Mucosa of descending colon (tissue), 3 donors: ENCODE measurements around the gene ACSL3. TPM values are rescaled to one million over a fixed set of nuclear protein-coding genes. Genes with fewer than 3 reads are reported as not detected.

ENCODE experiments used
- ATAC-seq: fragments of 200-7000 bp; cut with Tn5 transposase; one replicate; pipeline ENCODE4 v1.9.1; 2020; ENCODE audit warnings: mild to moderate bottlenecking, moderate library complexity
- DNase-seq, 3 donors: peaks; one replicate each; pipeline ENCODE4 v3.0.0-alpha.2; 2020
- H3K36me3 ChIP-seq: fragments of 200-600 bp; one replicate; pipeline ENCODE4 v1.8.0; 2021; ENCODE audit warnings: low read depth, mild to moderate bottlenecking
- H3K4me1 ChIP-seq: fragments of 200-600 bp; one replicate; pipeline ENCODE4 v1.8.0; 2021; ENCODE audit warnings: low read depth, mild to moderate bottlenecking
- H3K4me3 ChIP-seq: fragments of 200-600 bp; one replicate; pipeline ENCODE4 v1.8.0; 2021; ENCODE audit warnings: mild to moderate bottlenecking
- H3K9me3 ChIP-seq: fragments of 200-600 bp; one replicate; pipeline ENCODE4 v1.8.0; 2021; ENCODE audit warnings: mild to moderate bottlenecking
- CTCF ChIP-seq: fragments of 200-600 bp; IDR thresholded peaks from one replicate; pipeline ENCODE4 v1.8.0; 2022; ENCODE audit warnings: antibody characterized with exemption, mild to moderate bottlenecking
- intact Hi-C, 2 donors: fragments of 100-400 bp; cut with DNase I in 1 of 2; cut with micrococcal nuclease in 1 of 2; formaldehyde crosslinking; loops; one replicate each; pipeline versions ENCODE4 v1.11.0 to v1.11.1; 2022; cut with DNase I, micrococcal nuclease
- total RNA-seq, 3 donors: library from RNA; stranded (reverse); fragmentation: NEBNext Ultra II Directional in 2 of 3; extraction: Animal tissue kit (Norgen Biotek cat#: 25700) in 2 of 3; gene quantifications; one replicate each; pipeline versions ENCODE4 v1.2.1 to v1.2.4, GENCODE V29; 2021 to 2023
- donor health status: DM: no; HTN: no; CAD: no; lungs with moderate emphysema.
- donor health status: DM: no; HTN: no; CAD: no.
- donor health status: DM: no; HTN: yes; CAD: no.

Gene ACSL3
- total RNA-seq, 3 donors from 2014 or later: 77.2 to 108 (median 93.0) TPM

DNA sequence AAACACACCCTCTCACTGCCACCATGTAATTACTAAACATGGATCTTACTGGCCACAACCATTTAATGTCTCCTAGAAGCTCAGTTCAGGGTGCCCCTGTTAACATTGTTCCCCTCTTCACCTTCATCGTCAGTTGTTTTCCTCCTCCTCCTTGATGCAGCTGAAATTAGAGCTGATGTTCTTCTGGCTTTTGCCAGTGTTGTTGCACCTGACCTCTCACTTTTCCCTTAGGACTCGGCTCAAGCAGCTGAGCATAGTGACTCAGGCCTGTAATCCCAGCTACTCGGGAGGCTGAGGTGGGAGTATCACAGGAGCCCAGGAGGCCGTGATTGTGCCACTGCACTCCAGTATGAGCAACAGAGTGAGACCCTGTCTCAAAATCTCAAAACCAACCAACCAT, 70.8 kb downstream of the ACSL3 start:
- H3K4me3 ChIP-seq: no peak overlapping the region
- no peaks in the 10 kb centered on the region for H3K4me1 ChIP-seq
- no peak for TF ChIP-seq CTCF
- intact Hi-C loops: no loop called here
- H3K36me3 ChIP-seq: peaks cover 13% of the 10 kb centered on the region
- ATAC-seq (no peak), DNase-seq (no peak)
- H3K9me3 ChIP-seq: no peaks in the 10 kb centered on the region

DNA sequence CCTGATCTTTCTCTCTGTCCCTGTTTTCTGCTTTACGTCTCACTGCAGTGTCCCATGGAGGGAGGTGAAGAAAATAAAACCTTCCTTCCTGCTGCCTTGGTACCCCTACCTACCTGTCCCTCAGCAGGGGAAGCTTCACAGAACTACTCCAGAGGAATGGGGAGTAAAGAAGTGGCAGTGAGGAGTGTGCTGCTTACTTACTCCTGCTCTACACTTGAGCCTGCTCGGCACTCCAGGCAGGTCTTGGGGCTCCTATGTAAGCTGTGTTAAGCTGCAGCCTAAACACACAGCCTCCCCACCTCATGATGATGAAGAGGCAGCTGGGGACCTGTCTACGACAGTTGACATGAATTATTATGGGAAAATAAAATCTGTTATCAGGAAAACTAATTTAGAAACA, 72.6 kb downstream of the ACSL3 start:
- ATAC-seq: no peak
- no peak for TF ChIP-seq CTCF
- peaks cover 7% of the 10 kb centered on the region for H3K9me3 ChIP-seq
- no peak overlapping the region for H3K4me3 ChIP-seq
- H3K36me3 ChIP-seq: peaks cover 13% of the 10 kb centered on the region
- intact Hi-C loops: no loop called here
- no peak for DNase-seq
- H3K4me1 ChIP-seq: no peaks in the 10 kb centered on the region

DNA sequence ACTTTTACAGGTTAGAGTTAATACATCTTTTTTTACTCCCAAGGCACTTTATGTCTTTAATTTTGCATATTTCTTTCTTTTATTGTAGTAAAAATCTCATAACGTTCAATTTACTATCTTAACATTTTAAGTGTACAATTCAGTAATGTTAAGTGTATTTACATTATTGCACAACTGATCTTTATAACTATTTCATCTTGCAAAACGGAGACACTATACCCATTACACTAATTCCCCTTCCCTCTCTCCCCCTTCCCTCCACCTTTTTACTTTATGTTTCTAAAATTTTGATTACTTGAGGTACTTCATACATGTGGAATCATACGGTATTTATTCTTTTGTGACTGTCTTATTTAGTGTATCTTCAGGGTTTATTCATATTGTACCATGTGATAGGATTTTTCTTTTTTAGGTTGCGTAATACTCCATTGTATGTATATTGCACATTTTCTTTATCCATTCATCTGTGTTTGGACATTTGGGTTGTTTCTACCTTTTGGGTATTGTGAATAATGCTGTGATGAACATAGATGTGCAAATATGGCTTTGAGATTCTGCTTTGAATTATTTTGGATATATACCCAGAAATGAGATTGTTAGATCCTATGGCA, 75.0 kb downstream of the ACSL3 start:
- no peak for ATAC-seq
- peaks cover 9% of the 10 kb centered on the region for H3K9me3 ChIP-seq
- peaks cover 13% of the 10 kb centered on the region for H3K36me3 ChIP-seq
- DNase-seq: no peak
- TF ChIP-seq CTCF: no peak
- H3K4me1 ChIP-seq: no peaks in the 10 kb centered on the region
- H3K4me3 ChIP-seq: no peak overlapping the region
- intact Hi-C loops: no loop called here

DNA sequence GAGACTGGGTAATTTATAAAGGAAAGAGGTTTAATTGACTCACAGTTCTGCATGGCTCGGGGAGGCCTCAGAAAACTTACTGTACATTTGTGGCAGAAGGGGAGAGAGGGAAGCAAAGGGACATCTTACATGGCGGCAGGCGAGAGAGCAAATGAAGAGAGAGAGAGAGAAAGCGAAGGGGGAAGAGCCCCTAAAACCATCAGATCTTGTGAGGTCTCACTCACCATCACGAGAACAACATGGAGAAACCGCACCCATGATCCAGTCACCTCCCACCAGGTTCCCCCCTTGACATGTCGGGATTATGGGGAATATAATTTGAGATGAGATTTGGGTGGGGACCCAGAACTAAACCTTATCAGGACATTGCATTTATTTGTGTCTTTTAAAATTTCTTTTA, 75.9 kb downstream of the ACSL3 start:
- H3K36me3 ChIP-seq: peaks cover 10% of the 10 kb centered on the region
- no peak for TF ChIP-seq CTCF
- ATAC-seq: no peak

GRCh38 chr2:222938327-222938726, 77.5 kb downstream of the ACSL3 start:
- DNase-seq (no peak), ATAC-seq (no peak)
- peaks cover 9% of the 10 kb centered on the region for H3K9me3 ChIP-seq
- no peaks in the 10 kb centered on the region for H3K4me1 ChIP-seq
- no peak for TF ChIP-seq CTCF
- H3K4me3 ChIP-seq: no peak overlapping the region
- peaks cover 5% of the 10 kb centered on the region for H3K36me3 ChIP-seq
- intact Hi-C loops: no loop called here

More for the DNA sequence above, 75.9 kb downstream of the ACSL3 start:
- peaks cover 9% of the 10 kb centered on the region for H3K9me3 ChIP-seq
- intact Hi-C loops: no loop called here
- H3K4me3 ChIP-seq: no peak overlapping the region
- DNase-seq: no peak
- H3K4me1 ChIP-seq: no peaks in the 10 kb centered on the region
